PC-3 (cell line): ENCODE data around the gene ALPK1. TPM values are rescaled to one million over a fixed set of nuclear protein-coding genes. Genes with fewer than 3 reads are reported as not detected.
"Not testable (repeated sequence)": the region's sequence is repeated elsewhere in the genome, so short reads cannot be mapped to it uniquely, and the experiment has no call there.

Source experiments
- ATAC-seq: fragments of 200-7000 bp; cut with Tn5 transposase; 2 replicates; pipeline ENCODE4 v1.9.1; 2020; ENCODE audit warnings: mild to moderate bottlenecking, moderate library complexity
- BruUV-seq: library from RNA; stranded (reverse); fragments of 400-500 nt; replicated peaks from 2 replicates; lab custom pipeline; 2021; lab: Mats Ljungman, UMichigan
- CTCF ChIA-PET: fragments of 300-600 bp; sonication (Branson Sonifier 250); formaldehyde crosslinking; loops from one replicate; lab custom pipeline; 2022; ENCODE audit warnings: antibody characterized with exemption; lab: Charles Lee
- POLR2A ChIA-PET: fragments of 300-600 bp; sonication (Branson Sonifier 250); formaldehyde crosslinking; loops from one replicate; lab custom pipeline; 2022; ENCODE audit warnings: antibody characterized with exemption; ENCODE audit not compliant: unreplicated experiment; lab: Charles Lee
- DNase-seq: peaks from one replicate; pipeline ENCODE4 v3.0.0-alpha.2; 2015
- H2AFZ ChIP-seq: fragments of 300-600 bp; sonication (generic); 2 replicates; pipeline ENCODE4 v1.6.0; 2016; ENCODE audit warnings: antibody characterized with exemption, low read length
- H3F3A ChIP-seq: fragments of 300-600 bp; sonication (generic); one replicate; pipeline ENCODE4 v1.6.0; 2017; ENCODE audit warnings: antibody characterized with exemption, low read length, control low read depth, mild to moderate bottlenecking; ENCODE audit not compliant: unreplicated experiment
- H3K27ac ChIP-seq: fragments of 300-600 bp; sonication (generic); 2 replicates; pipeline ENCODE4 v1.5.1; 2016; ENCODE audit warnings: mild to moderate bottlenecking, low read length
- H3K27me3 ChIP-seq: fragments of 300-600 bp; sonication (generic); 2 replicates; pipeline ENCODE4 v1.6.1; 2016; ENCODE audit warnings: low read length, mixed read lengths
- H3K36me3 ChIP-seq: fragments of 300-600 bp; sonication (generic); 2 replicates; pipeline ENCODE4 v1.6.1; 2016; ENCODE audit warnings: low read depth, mixed run types, low read length, mixed read lengths
- H3K4me1 ChIP-seq: fragments of 300-600 bp; sonication (generic); 2 replicates; pipeline ENCODE4 v1.5.1; 2016; ENCODE audit warnings: low read length; ENCODE audit not compliant: insufficient read depth
- H3K4me2 ChIP-seq: fragments of 300-600 bp; sonication (generic); 2 replicates; pipeline ENCODE4 v1.6.0; 2016; ENCODE audit warnings: low read length
- H3K4me3 ChIP-seq: fragments of 300-600 bp; sonication (generic); 2 replicates; pipeline ENCODE4 v1.5.1; 2016; ENCODE audit warnings: mild to moderate bottlenecking, low read length, mixed read lengths
- H3K79me2 ChIP-seq: fragments of 300-600 bp; sonication (generic); 2 replicates; pipeline ENCODE4 v1.6.1; 2017; ENCODE audit warnings: low read length, mixed read lengths
- H3K9ac ChIP-seq: fragments of 300-600 bp; sonication (generic); 2 replicates; pipeline ENCODE4 v1.6.0; 2016; ENCODE audit warnings: mild to moderate bottlenecking, low read length
- H3K9me2 ChIP-seq: fragments of 300-600 bp; sonication (generic); replicated peaks from 2 replicates; pipeline ENCODE4 v1.6.1; 2016; ENCODE audit warnings: mixed run types, low read length, mixed read lengths
- H3K9me3 ChIP-seq: fragments of 300-600 bp; sonication (generic); 2 replicates; pipeline ENCODE4 v1.6.1; 2016; ENCODE audit warnings: low read length, mixed read lengths
- H4K20me1 ChIP-seq: fragments of 300-600 bp; sonication (generic); 2 replicates; pipeline ENCODE4 v1.6.1; 2016; ENCODE audit warnings: low read length, mixed read lengths
- EZH2 ChIP-seq: fragments of 300-600 bp; sonication (generic); IDR thresholded peaks from one replicate; pipeline ENCODE4 v1.6.1; 2017; ENCODE audit warnings: antibody characterized with exemption, mild to moderate bottlenecking, low read length; ENCODE audit not compliant: unreplicated experiment
- EZH2phosphoT487 ChIP-seq: fragments of 300-600 bp; sonication (generic); IDR thresholded peaks from 2 replicates; pipeline ENCODE4 v1.6.1; 2018; ENCODE audit warnings: mild to moderate bottlenecking, antibody characterized with exemption, low read length, borderline replicate concordance
- intact Hi-C: fragments of 100-400 bp; cut with micrococcal nuclease; formaldehyde crosslinking; loops from 2 replicates; pipeline ENCODE4 v1.9.0; 2023
- total RNA-seq: library from RNA; depleted of rRNA; stranded (reverse); fragments of >200 nt; gene quantifications from 2 replicates; pipeline ENCODE4 v1.2.3, GENCODE V29; 2014
- TF ChIP-seq, protein P1 (sequence below): fragments of 300-600 bp; sonication (generic); conservative IDR thresholded peaks from 2 replicates; pipeline ENCODE4 v1.5.1; 2017; ENCODE audit warnings: antibody characterized with exemption, low read depth, mild to moderate bottlenecking, low read length

Gene ALPK1
- total RNA-seq, 1 experiment from 2014 or later, result 4.2 TPM

GRCh38 chr4:112436987-112437386 is 139.8 kb downstream of the ALPK1 start:
- Histone ChIP-seq H3F3A (no peaks in the 10 kb centered on the region), H3K9ac (no peak overlapping the region), H3K9me3 (no peaks in the 10 kb centered on the region), H3K36me3 (no peaks in the 10 kb centered on the region), H3K4me3 (no peak overlapping the region), H3K27me3 (no peaks in the 10 kb centered on the region), H4K20me1 (no peaks in the 10 kb centered on the region), H3K27ac (no peak overlapping the region), H2AFZ (no peak overlapping the region), H3K4me2 (no peak overlapping the region), H3K9me2 (no peaks in the 10 kb centered on the region), H3K79me2 (no peaks in the 10 kb centered on the region), H3K4me1 (no peaks in the 10 kb centered on the region)
- no TSS peak for BruUV-seq
- DNase-seq (no peak), ATAC-seq (no peak)
- ChIA-PET POLR2A (no interaction called here), CTCF (no interaction called here)
- intact Hi-C loops, result no loop called here
- TF ChIP-seq, protein P1, sequence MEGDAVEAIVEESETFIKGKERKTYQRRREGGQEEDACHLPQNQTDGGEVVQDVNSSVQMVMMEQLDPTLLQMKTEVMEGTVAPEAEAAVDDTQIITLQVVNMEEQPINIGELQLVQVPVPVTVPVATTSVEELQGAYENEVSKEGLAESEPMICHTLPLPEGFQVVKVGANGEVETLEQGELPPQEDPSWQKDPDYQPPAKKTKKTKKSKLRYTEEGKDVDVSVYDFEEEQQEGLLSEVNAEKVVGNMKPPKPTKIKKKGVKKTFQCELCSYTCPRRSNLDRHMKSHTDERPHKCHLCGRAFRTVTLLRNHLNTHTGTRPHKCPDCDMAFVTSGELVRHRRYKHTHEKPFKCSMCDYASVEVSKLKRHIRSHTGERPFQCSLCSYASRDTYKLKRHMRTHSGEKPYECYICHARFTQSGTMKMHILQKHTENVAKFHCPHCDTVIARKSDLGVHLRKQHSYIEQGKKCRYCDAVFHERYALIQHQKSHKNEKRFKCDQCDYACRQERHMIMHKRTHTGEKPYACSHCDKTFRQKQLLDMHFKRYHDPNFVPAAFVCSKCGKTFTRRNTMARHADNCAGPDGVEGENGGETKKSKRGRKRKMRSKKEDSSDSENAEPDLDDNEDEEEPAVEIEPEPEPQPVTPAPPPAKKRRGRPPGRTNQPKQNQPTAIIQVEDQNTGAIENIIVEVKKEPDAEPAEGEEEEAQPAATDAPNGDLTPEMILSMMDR, result no peak
- no peak for TF ChIP-seq EZH2phosphoT487
- no peak for TF ChIP-seq EZH2

DNA sequence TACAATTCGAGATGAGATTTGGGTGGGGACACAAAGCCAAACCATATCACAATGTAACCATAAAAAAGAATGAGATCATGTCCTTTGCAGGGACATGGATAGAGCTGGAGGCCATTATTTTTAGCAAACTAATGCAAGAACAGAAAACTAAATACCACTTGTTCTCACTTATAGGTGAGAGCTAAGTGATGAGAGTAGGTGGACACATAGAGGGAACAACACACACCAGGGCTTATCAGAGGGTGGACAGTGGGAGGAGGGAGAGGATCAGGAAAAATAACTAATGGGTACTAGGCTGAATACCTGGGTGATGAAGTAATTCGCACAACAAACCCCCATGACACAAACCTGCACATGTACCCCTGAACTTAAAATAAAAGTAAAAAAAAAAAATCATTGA is 145.1 kb downstream of the ALPK1 start:
- H2AFZ ChIP-seq, H3K79me2 ChIP-seq, POLR2A ChIA-PET, ATAC-seq, H3K4me2 ChIP-seq, H3F3A ChIP-seq, H3K27ac ChIP-seq, H3K4me3 ChIP-seq, CTCF ChIA-PET, H3K9ac ChIP-seq, H4K20me1 ChIP-seq, BruUV-seq, DNase-seq, H3K9me3 ChIP-seq, H3K9me2 ChIP-seq, intact Hi-C loops, H3K27me3 ChIP-seq, H3K36me3 ChIP-seq, H3K4me1 ChIP-seq: not testable (repeated sequence)

- ChIA-PET CTCF (no interaction called here), POLR2A (no interaction called here)
- DNase-seq (peak; percentile 30), ATAC-seq (peak; percentile 51; the same call in 1 of the 2 replicates)
- no peaks in the 10 kb centered on the region for H3K4me1 ChIP-seq
- H2AFZ ChIP-seq, result no peak overlapping the region
- no peaks in the 10 kb centered on the region for H4K20me1 ChIP-seq
- no peak overlapping the region for H3K4me3 ChIP-seq
- no peaks in the 10 kb centered on the region for H3F3A ChIP-seq
- H3K9me3 ChIP-seq, result no peaks in the 10 kb centered on the region
- TF ChIP-seq, protein P1, result no peak
- TF ChIP-seq EZH2phosphoT487 (no peak), EZH2 (no peak)
- no peaks in the 10 kb centered on the region for H3K27me3 ChIP-seq
- no peaks in the 10 kb centered on the region for H3K9me2 ChIP-seq
- no peak overlapping the region for H3K9ac ChIP-seq
- no peak overlapping the region for H3K4me2 ChIP-seq
- no peak overlapping the region for H3K27ac ChIP-seq
- no peaks in the 10 kb centered on the region for H3K79me2 ChIP-seq
- no TSS peak for BruUV-seq
- intact Hi-C loops, result no loop called here
- H3K36me3 ChIP-seq, result no peaks in the 10 kb centered on the region
Measured at GRCh38 chr4:112448306-112449132, 151.3 kb downstream of the ALPK1 start.
